GM12873 (cell line): ENCODE measurements around the gene ARHGEF16.

Experiments used
- CTCF ChIP-seq: IDR thresholded peaks from 2 replicates; pipeline ENCODE4 v1.5.1; 2012; ENCODE audit warnings: low read depth, mild to moderate bottlenecking, moderate library complexity, low read length, control low read depth; ENCODE audit not compliant: insufficient read depth; ENCODE audit errors: missing control alignments

ARHGEF16 gene

GRCh38 chr1:3423896-3424611 is 30.4 kb upstream of the ARHGEF16 start:
- TF ChIP-seq CTCF = no peak

GRCh38 chr1:3425486-3426215 is 28.8 kb upstream of the ARHGEF16 start:
- no peak for TF ChIP-seq CTCF

GRCh38 chr1:3426956-3427535 is 27.4 kb upstream of the ARHGEF16 start:
- no peak for TF ChIP-seq CTCF

- no peak for TF ChIP-seq CTCF
Measured at GRCh38 chr1:3427711-3428704, 26.5 kb upstream of the ARHGEF16 start.

- TF ChIP-seq CTCF = no peak
Measured at GRCh38 chr1:3428899-3429298, 25.6 kb upstream of the ARHGEF16 start.

GRCh38 chr1:3429320-3429719 is 25.1 kb upstream of the ARHGEF16 start:
- TF ChIP-seq CTCF = no peak
